GM21737 (cell line): ENCODE measurements around the gene ATN1.

Source experiments
- ATAC-seq: cut with Tn5 transposase; IDR thresholded peaks from one replicate; pipeline ENCODE4 v1.9.1; 2021; ENCODE audit warnings: mild to moderate bottlenecking, moderate library complexity; ENCODE audit not compliant: unreplicated experiment

Gene ATN1

GRCh38 chr12:6974180-6974579, 46.4 kb downstream of the ATN1 start:
- ATAC-seq, result no peak

GRCh38 chr12:6975297-6976032, 47.7 kb downstream of the ATN1 start:
- no peak for ATAC-seq

- no peak for ATAC-seq
Measured at GRCh38 chr12:6977653-6978052, 49.9 kb downstream of the ATN1 start.

GRCh38 chr12:6978188-6978587, 50.4 kb downstream of the ATN1 start:
- no peak for ATAC-seq

GRCh38 chr12:6978611-6979011, 50.9 kb downstream of the ATN1 start:
- ATAC-seq, result no peak

- no peak for ATAC-seq
Measured at GRCh38 chr12:6979021-6979420, 51.3 kb downstream of the ATN1 start.

GRCh38 chr12:6979453-6979852, 51.7 kb downstream of the ATN1 start:
- ATAC-seq, result no peak

GRCh38 chr12:6980075-6980474, 52.3 kb downstream of the ATN1 start:
- ATAC-seq, result no peak

- ATAC-seq, result no peak
Measured at GRCh38 chr12:6980740-6981139, 53.0 kb downstream of the ATN1 start.

GRCh38 chr12:6981152-6982052, 53.6 kb downstream of the ATN1 start:
- no peak for ATAC-seq

- ATAC-seq, result no peak
Measured at GRCh38 chr12:6982532-6982931, 54.8 kb downstream of the ATN1 start.

GRCh38 chr12:6987956-6988553, 60.3 kb downstream of the ATN1 start:
- ATAC-seq, result no peak
